ENCODE results near the gene DPYD. TPM values are rescaled to one million over a fixed set of nuclear protein-coding genes. Genes with fewer than 3 reads are reported as not detected.

Gene DPYD
- total and polyA plus RNA-seq, 7 donors: 6.0 to 56.1 (median 40.2) TPM

GRCh38 chr1:97505816-97506215 lies 415.0 kb downstream of the DPYD start:
- Histone ChIP-seq H3K27ac (no peak overlapping the region), H3K36me3 (peaks cover 0 to 5% (median 0%) of the 10 kb centered on the region in 4 donors), H3K4me1 (no peaks in the 10 kb centered on the region), H3K27me3 (no peaks in the 10 kb centered on the region), H3K9me3 (no peaks in the 10 kb centered on the region), H3K4me3 (no peak overlapping the region)
- TF ChIP-seq EP300 (IDR thresholded peaks at IDR 0.05): no peak
- no peak for TF ChIP-seq CTCF (IDR thresholded peaks at IDR 0.05)
- TF ChIP-seq POLR2A (IDR thresholded peaks at IDR 0.05): no peak
- intact Hi-C loops (cut with DNase I): no loop called here
- WGBS, 2 donors: 88 to 92% methylated on average over 1 of the region's 1 CpG
- DNase-seq: no peak

GRCh38 chr1:97505289-97505688 lies 415.5 kb downstream of the DPYD start:
- WGBS, 2 donors: 98 to 99% methylated on average over 3 of the region's 3 CpGs
- intact Hi-C loops (cut with DNase I): no loop called here
- TF ChIP-seq POLR2AphosphoS5 (IDR thresholded peaks at IDR 0.05) (no peak), CTCF (IDR thresholded peaks at IDR 0.05) (no peak), POLR2A (IDR thresholded peaks at IDR 0.05) (no peak), EP300 (IDR thresholded peaks at IDR 0.05) (no peak)
- H3K4me3 ChIP-seq: no peak overlapping the region
- H3K9me3 ChIP-seq: no peaks in the 10 kb centered on the region
- no peaks in the 10 kb centered on the region for H3K27me3 ChIP-seq
- no peaks in the 10 kb centered on the region for H3K36me3 ChIP-seq
- no peak for DNase-seq
- no peak overlapping the region for H3K27ac ChIP-seq
- H3K4me1 ChIP-seq: no peaks in the 10 kb centered on the region

- H3K4me3 ChIP-seq: no peak overlapping the region
- WGBS, 2 donors: 27 to 69% methylated on average over 4 of the region's 4 CpGs
- no peaks in the 10 kb centered on the region for H3K36me3 ChIP-seq
- no peak for DNase-seq
- no peaks in the 10 kb centered on the region for H3K4me1 ChIP-seq
- H3K27me3 ChIP-seq: no peaks in the 10 kb centered on the region
- TF ChIP-seq POLR2AphosphoS5 (IDR thresholded peaks at IDR 0.05) (no peak), CTCF (IDR thresholded peaks at IDR 0.05) (no peak), EP300 (IDR thresholded peaks at IDR 0.05) (no peak), POLR2A (IDR thresholded peaks at IDR 0.05) (no peak)
- H3K9me3 ChIP-seq: no peaks in the 10 kb centered on the region
- H3K27ac ChIP-seq: no peak overlapping the region
- intact Hi-C loops (cut with DNase I): no loop called here
Measured at GRCh38 chr1:97502360-97502759, 418.5 kb downstream of the DPYD start.

GRCh38 chr1:97501628-97502027 lies 419.2 kb downstream of the DPYD start:
- TF ChIP-seq POLR2AphosphoS5 (IDR thresholded peaks at IDR 0.05) (no peak), CTCF (IDR thresholded peaks at IDR 0.05) (no peak), POLR2A (IDR thresholded peaks at IDR 0.05) (no peak), EP300 (IDR thresholded peaks at IDR 0.05) (no peak)
- DNase-seq: no peak
- intact Hi-C loops (cut with DNase I): no loop called here
- Histone ChIP-seq H3K27me3 (no peaks in the 10 kb centered on the region), H3K27ac (no peak overlapping the region), H3K4me3 (no peak overlapping the region), H3K4me1 (no peaks in the 10 kb centered on the region), H3K9me3 (no peaks in the 10 kb centered on the region), H3K36me3 (no peaks in the 10 kb centered on the region)
- WGBS, 2 donors: 93 to 94% methylated on average over 3 of the region's 3 CpGs

- no peak for DNase-seq
- Histone ChIP-seq H3K27me3 (no peaks in the 10 kb centered on the region), H3K4me1 (no peaks in the 10 kb centered on the region), H3K9me3 (no peaks in the 10 kb centered on the region), H3K27ac (no peak overlapping the region), H3K36me3 (no peaks in the 10 kb centered on the region), H3K4me3 (no peak overlapping the region)
- TF ChIP-seq POLR2A (IDR thresholded peaks at IDR 0.05) (no peak), CTCF (IDR thresholded peaks at IDR 0.05) (no peak), EP300 (IDR thresholded peaks at IDR 0.05) (no peak)
- intact Hi-C loops (cut with DNase I): no loop called here
- WGBS, 2 donors: 79 to 91% methylated on average over 5 of the region's 5 CpGs
Measured at GRCh38 chr1:97500760-97501159, 420.1 kb downstream of the DPYD start.

Data from sigmoid colon (tissue), 7 donors.